Sigmoid colon (tissue), 7 donors: ENCODE measurements around the gene PRKAR2A. TPM values are rescaled to one million over a fixed set of nuclear protein-coding genes. Genes with fewer than 3 reads are reported as not detected.

Source experiments
- DNase-seq: peaks from one replicate; pipeline ENCODE4 v3.0.0-alpha.2; 2019
- H3K27ac ChIP-seq, 4 donors: fragments of 200-600 bp; sonication (generic); one replicate each; pipeline ENCODE4 v1.5.1; 2016 to 2019; ENCODE audit warnings: mild to moderate bottlenecking in 1 of 4
- H3K27me3 ChIP-seq, 3 donors: fragments of 200-600 bp; sonication (generic); one replicate each; pipeline ENCODE4 v1.5.1; 2019; ENCODE audit warnings: mild to moderate bottlenecking in 1 of 3
- H3K36me3 ChIP-seq, 4 donors: fragments of 200-600 bp; sonication (generic); one replicate each; pipeline ENCODE4 v1.5.1; 2016 to 2019
- H3K4me1 ChIP-seq, 4 donors: fragments of 200-600 bp; sonication (generic); one replicate each; pipeline ENCODE4 v1.5.1; 2017 to 2019
- H3K4me3 ChIP-seq, 4 donors: fragments of 200-600 bp; sonication (generic); one replicate each; pipeline ENCODE4 v1.5.1; 2017 to 2019; ENCODE audit warnings: mild to moderate bottlenecking in 2 of 4, moderate library complexity in 1 of 4
- H3K9me3 ChIP-seq, 4 donors: fragments of 200-600 bp in 3 of 4; sonication (generic) in 3 of 4; one replicate each; pipeline versions ENCODE4 v1.5.1 to v1.6.1; 2013 to 2019
- CTCF ChIP-seq, 4 experiments: fragments of 450-650 bp in 3 of 4; fragments of 200-600 bp in 1 of 4; IDR thresholded peaks; one replicate each; pipeline ENCODE4 v1.5.1; 2016 to 2019; ENCODE audit warnings: antibody characterized with exemption in 4 of 4, mild to moderate bottlenecking in 3 of 4, moderate library complexity in 2 of 4
- EP300 ChIP-seq, 4 donors: sonication (generic); formaldehyde crosslinking; IDR thresholded peaks; one replicate each; pipeline ENCODE4 v1.6.1; 2017; ENCODE audit warnings: antibody characterized with exemption in 4 of 4
- POLR2A ChIP-seq, 2 donors: fragments of 450-650 bp; IDR thresholded peaks; one replicate each; pipeline ENCODE4 v1.6.1; 2016; ENCODE audit warnings: antibody characterized with exemption in 2 of 2, mild to moderate bottlenecking in 2 of 2, moderate library complexity in 2 of 2
- POLR2AphosphoS5 ChIP-seq, 4 donors: sonication (generic); formaldehyde crosslinking; IDR thresholded peaks; one replicate each; pipeline ENCODE4 v1.6.1; 2017; ENCODE audit warnings: antibody characterized with exemption in 4 of 4
- WGBS, 2 donors: extraction: QIAGEN DNeasy Blood & Tissue Kit; methylation state at CpG; one replicate each; pipeline ENCODE4 v1.1.7; 2013; 5-methylcytosine and 5-hydroxymethylcytosine counted together
- intact Hi-C: fragments of 100-400 bp; cut with DNase I; formaldehyde crosslinking; loops from one replicate; pipeline ENCODE4 v1.15.1; 2023
- polyA plus RNA-seq, 3 donors: library from polyadenylated mRNA; stranded (reverse); fragments of 200-250 nt; gene quantifications; one replicate each; pipeline ENCODE4 v1.2.3, GENCODE V29; 2013
- total RNA-seq, 4 donors: library from RNA; depleted of rRNA; stranded (reverse); fragments of >200 nt; gene quantifications; one replicate each; pipeline ENCODE4 v1.1.0, GENCODE V29; 2016
- donor health status: healthy with polysubstance abuse.
- donor health status: Bipolar disorder and iron deficiency.
- donor health status: healthy.

The PRKAR2A gene
- total and polyA plus RNA-seq, 7 donors: 9.6 to 64.5 (median 23.9) TPM

- intact Hi-C loops: no loop called here
- H3K9me3 ChIP-seq: no peaks in the 10 kb centered on the region
- peaks cover 0 to 24% (median 5%) of the 10 kb centered on the region in 4 donors for H3K36me3 ChIP-seq
- DNase-seq: no peak
- 59 to 86% methylated on average over 11 of the region's 11 CpGs for WGBS, 2 donors
- H3K27ac ChIP-seq: no peak overlapping the region
- H3K4me1 ChIP-seq: peaks cover 0 to 36% (median 13%) of the 10 kb centered on the region in 4 donors
- H3K4me3 ChIP-seq: no peak overlapping the region
- TF ChIP-seq POLR2AphosphoS5 (IDR thresholded peaks at IDR 0.05) (no peak), CTCF (IDR thresholded peaks at IDR 0.05) (no peak), POLR2A (IDR thresholded peaks at IDR 0.05) (no peak), EP300 (IDR thresholded peaks at IDR 0.05) (no peak)
- no peaks in the 10 kb centered on the region for H3K27me3 ChIP-seq
Observed at GRCh38 chr3:48700731-48701405, 146.8 kb downstream of the PRKAR2A start.

- TF ChIP-seq CTCF (IDR thresholded peaks at IDR 0.05) (no peak), POLR2AphosphoS5 (IDR thresholded peaks at IDR 0.05) (no peak), EP300 (IDR thresholded peaks at IDR 0.05) (no peak), POLR2A (IDR thresholded peaks at IDR 0.05) (no peak)
- DNase-seq: no peak
- WGBS, 2 donors: 83 to 93% methylated on average over 8 of the region's 8 CpGs
- Histone ChIP-seq H3K4me1 (peaks cover 0 to 48% (median 29%) of the 10 kb centered on the region in 4 donors), H3K27me3 (no peaks in the 10 kb centered on the region), H3K36me3 (peaks cover 0 to 38% (median 11%) of the 10 kb centered on the region in 4 donors), H3K9me3 (no peaks in the 10 kb centered on the region), H3K27ac (no peak overlapping the region), H3K4me3 (no peak overlapping the region)
- intact Hi-C loops: no loop called here
Observed at GRCh38 chr3:48698891-48699290, 148.8 kb downstream of the PRKAR2A start.

DNA sequence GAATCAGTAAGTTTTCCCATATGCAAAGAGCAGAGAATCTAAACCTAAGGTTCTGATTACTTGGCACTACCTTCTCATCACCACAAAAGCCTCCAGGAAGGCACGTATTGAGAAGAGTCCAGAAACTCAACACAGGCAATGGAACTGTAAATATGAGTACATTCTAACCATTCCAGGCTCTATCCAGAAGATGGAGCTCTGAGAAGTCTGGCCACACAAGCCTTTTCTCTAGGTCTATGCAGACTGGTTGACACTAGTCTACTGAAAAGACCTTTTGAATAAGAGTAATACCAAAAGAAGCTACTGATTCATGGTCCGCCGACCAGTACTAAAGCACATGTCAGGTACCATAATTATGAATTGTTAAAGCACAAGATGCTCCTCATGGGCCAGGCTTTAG lies 149.7 kb downstream of the PRKAR2A start:
- TF ChIP-seq EP300 (IDR thresholded peaks at IDR 0.05) (no peak), POLR2A (IDR thresholded peaks at IDR 0.05) (no peak), CTCF (IDR thresholded peaks at IDR 0.05) (no peak), POLR2AphosphoS5 (IDR thresholded peaks at IDR 0.05) (no peak)
- no peak for DNase-seq
- Histone ChIP-seq H3K27me3 (no peaks in the 10 kb centered on the region), H3K36me3 (peaks cover 0 to 47% (median 18%) of the 10 kb centered on the region in 4 donors), H3K4me3 (no peak overlapping the region), H3K9me3 (no peaks in the 10 kb centered on the region), H3K4me1 (peaks cover 0 to 45% (median 28%) of the 10 kb centered on the region in 4 donors), H3K27ac (no peak overlapping the region)
- 83 to 88% methylated on average over 3 of the region's 3 CpGs for WGBS, 2 donors
- intact Hi-C loops: no loop called here

DNA sequence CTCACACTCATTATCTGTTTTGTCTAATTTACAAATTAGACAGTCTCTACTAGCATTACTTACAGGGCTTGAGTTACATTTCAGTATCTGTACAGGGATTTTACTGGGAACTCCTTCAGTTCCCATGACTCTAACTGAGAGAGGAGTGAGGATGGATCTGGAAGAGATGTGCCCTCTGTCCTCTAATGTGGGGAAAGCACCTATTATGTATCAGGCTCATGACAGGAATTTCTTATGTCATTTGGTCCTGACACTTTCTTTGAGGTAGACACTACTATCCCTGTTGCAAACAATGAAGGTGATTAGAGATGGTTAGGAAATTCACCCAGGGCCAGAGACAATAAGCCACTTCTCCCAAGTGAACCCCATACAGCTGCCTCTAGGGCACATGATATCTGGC lies 151.1 kb downstream of the PRKAR2A start:
- intact Hi-C loops: no loop called here
- H3K9me3 ChIP-seq: no peaks in the 10 kb centered on the region
- H3K36me3 ChIP-seq: peaks cover 11 to 61% (median 30%) of the 10 kb centered on the region in 4 donors
- DNase-seq: no peak
- H3K4me1 ChIP-seq: peaks cover 0 to 42% (median 27%) of the 10 kb centered on the region in 4 donors
- H3K27me3 ChIP-seq: no peaks in the 10 kb centered on the region
- TF ChIP-seq CTCF (IDR thresholded peaks at IDR 0.05) (no peak), POLR2A (IDR thresholded peaks at IDR 0.05) (no peak), POLR2AphosphoS5 (IDR thresholded peaks at IDR 0.05) (no peak), EP300 (IDR thresholded peaks at IDR 0.05) (no peak)
- H3K4me3 ChIP-seq: no peak overlapping the region
- H3K27ac ChIP-seq: peak overlapping the region in 2 of 4 donors; percentile 78 to 85

Other genes starting within 250 kb of the PRKAR2A start
- gene UQCRC1, start 238.2 kb downstream of the PRKAR2A start, total RNA-seq: 100 to 1,000 TPM; 199 to 241 (median 223) TPM
- 100 to 1,000 TPM; 451 to 828 (median 586) TPM for gene UQCRC1, start 238.2 kb downstream of the PRKAR2A start, polyA plus RNA-seq
- gene TMEM89, start 226.1 kb downstream of the PRKAR2A start, total RNA-seq: not detected
- 1 to 10 TPM in 1 of 3 donors, not detected in 2; 1.2 TPM for gene TMEM89, start 226.1 kb downstream of the PRKAR2A start, polyA plus RNA-seq
- gene SLC26A6, start 212.4 kb downstream of the PRKAR2A start, total RNA-seq: 10 to 100 TPM in 3 of 4 donors, 1 to 10 TPM in 1; 6.4 to 33.0 (median 17.0) TPM
- gene SLC26A6, start 212.4 kb downstream of the PRKAR2A start, polyA plus RNA-seq: 10 to 100 TPM in 1 of 3 donors, 1 to 10 TPM in 2; 9.0 to 70.8 (median 9.7) TPM
- gene CELSR3, start 185.0 kb downstream of the PRKAR2A start, total RNA-seq: 1 to 10 TPM in 2 of 4 donors, under 1 TPM in 2; 0.33 to 1.4 (median 0.72) TPM
- 1 to 10 TPM in 1 of 3 donors, under 1 TPM in 2; under 0.01 to 2.5 (median under 0.01) TPM for gene CELSR3, start 185.0 kb downstream of the PRKAR2A start, polyA plus RNA-seq
- gene NCKIPSD, start 162.0 kb downstream of the PRKAR2A start, total RNA-seq: 10 to 100 TPM in 3 of 4 donors, 1 to 10 TPM in 1; 7.7 to 29.3 (median 22.8) TPM
- 10 to 100 TPM; 10.2 to 17.7 (median 14.3) TPM for gene NCKIPSD, start 162.0 kb downstream of the PRKAR2A start, polyA plus RNA-seq
- gene IP6K2, start 130.7 kb downstream of the PRKAR2A start, total RNA-seq: 100 to 1,000 TPM in 1 of 4 donors, 10 to 100 TPM in 3; 39.0 to 109 (median 58.7) TPM
- 100 to 1,000 TPM in 1 of 3 donors, 10 to 100 TPM in 2; 77.9 to 142 (median 97.2) TPM for gene IP6K2, start 130.7 kb downstream of the PRKAR2A start, polyA plus RNA-seq
- 10 to 100 TPM; 18.2 to 29.1 (median 20.8) TPM for gene SLC25A20, start 51.0 kb upstream of the PRKAR2A start, total RNA-seq
- gene SLC25A20, start 51.0 kb upstream of the PRKAR2A start, polyA plus RNA-seq: 10 to 100 TPM; 30.6 to 65.2 (median 39.7) TPM
- gene ARIH2, start 71.0 kb upstream of the PRKAR2A start, total RNA-seq: 100 to 1,000 TPM in 3 of 4 donors, 10 to 100 TPM in 1; 94.9 to 165 (median 116) TPM
- gene ARIH2, start 71.0 kb upstream of the PRKAR2A start, polyA plus RNA-seq: 10 to 100 TPM; 33.0 to 53.7 (median 45.1) TPM
- gene P4HTM, start 142.4 kb upstream of the PRKAR2A start, total RNA-seq: 10 to 100 TPM; 30.9 to 41.3 (median 33.4) TPM
- 10 to 100 TPM in 1 of 3 donors, 1 to 10 TPM in 2; 5.4 to 28.9 (median 5.5) TPM for gene P4HTM, start 142.4 kb upstream of the PRKAR2A start, polyA plus RNA-seq
- 100 to 1,000 TPM in 1 of 4 donors, 10 to 100 TPM in 3; 71.3 to 122 (median 93.5) TPM for gene WDR6, start 159.5 kb upstream of the PRKAR2A start, total RNA-seq
- gene WDR6, start 159.5 kb upstream of the PRKAR2A start, polyA plus RNA-seq: 100 to 1,000 TPM in 1 of 3 donors, 10 to 100 TPM in 2; 21.0 to 124 (median 27.6) TPM
- 10 to 100 TPM; 11.8 to 35.5 (median 19.5) TPM for gene DALRD3, start 170.7 kb upstream of the PRKAR2A start, total RNA-seq
- gene DALRD3, start 170.7 kb upstream of the PRKAR2A start, polyA plus RNA-seq: 10 to 100 TPM; 14.3 to 26.3 (median 19.8) TPM
- 100 to 1,000 TPM in 2 of 4 donors, 10 to 100 TPM in 2; 75.9 to 116 (median 94.9) TPM for gene NDUFAF3, start 174.2 kb upstream of the PRKAR2A start, total RNA-seq
- 10 to 100 TPM; 62.8 to 85.9 (median 74.4) TPM for gene NDUFAF3, start 174.2 kb upstream of the PRKAR2A start, polyA plus RNA-seq
- 100 to 1,000 TPM in 2 of 4 donors, 10 to 100 TPM in 2; 91.1 to 126 (median 109) TPM for gene IMPDH2, start 181.5 kb upstream of the PRKAR2A start, total RNA-seq
- 100 to 1,000 TPM in 1 of 3 donors, 10 to 100 TPM in 2; 55.0 to 187 (median 93.1) TPM for gene IMPDH2, start 181.5 kb upstream of the PRKAR2A start, polyA plus RNA-seq
- 100 to 1,000 TPM in 2 of 4 donors, 10 to 100 TPM in 2; 68.4 to 255 (median 135) TPM for gene QRICH1, start 246.2 kb upstream of the PRKAR2A start, total RNA-seq
- gene QRICH1, start 246.2 kb upstream of the PRKAR2A start, polyA plus RNA-seq: 10 to 100 TPM; 16.8 to 43.1 (median 18.0) TPM